ENCODE data around the gene CDC42EP5. TPM values are rescaled to one million over a fixed set of nuclear protein-coding genes. Genes with fewer than 3 reads are reported as not detected.

The CDC42EP5 gene
- polyA plus RNA-seq, 1 donor, result 32.7 TPM

GRCh38 chr19:54425382-54425723 is 47.7 kb downstream of the CDC42EP5 start:
- no peak for DNase-seq

DNA sequence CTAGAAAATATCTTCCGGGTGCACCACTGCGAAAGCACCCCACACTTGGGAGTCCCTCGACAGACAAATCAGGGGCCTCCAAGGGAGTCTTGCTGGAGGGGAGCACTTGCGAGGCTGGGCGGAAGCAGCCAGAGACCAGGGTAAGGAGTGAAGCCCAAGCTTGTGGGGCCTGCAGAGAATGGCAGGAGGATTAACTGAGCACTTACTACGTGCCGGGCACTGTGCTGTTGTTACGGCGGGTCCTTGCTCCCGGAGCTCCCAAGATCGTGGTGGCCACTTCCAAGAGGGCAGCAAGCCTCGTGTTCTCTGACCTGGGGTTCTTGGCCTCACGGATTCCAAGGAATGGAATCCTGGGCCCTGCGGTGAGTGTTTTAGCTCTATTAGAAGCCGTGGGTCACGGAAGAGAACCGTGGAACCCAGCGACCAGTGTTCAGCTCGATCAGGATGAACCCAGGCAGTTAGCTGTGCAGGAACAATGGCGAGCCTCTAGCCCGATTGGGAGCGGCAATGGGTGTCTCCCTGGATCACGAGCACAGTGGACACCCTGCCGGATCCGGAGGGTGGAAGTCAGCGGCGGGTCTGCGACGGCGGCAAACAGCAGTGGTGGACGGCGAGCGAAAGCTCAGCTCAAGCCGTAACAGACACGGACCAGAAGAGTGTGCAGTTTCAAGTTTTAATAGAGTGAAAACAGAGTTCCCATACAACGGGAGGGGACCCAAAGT is 48.3 kb downstream of the CDC42EP5 start:
- DNase-seq, result no peak

- DNase-seq, result no peak
Observed at GRCh38 chr19:54424201-54424600, 48.9 kb downstream of the CDC42EP5 start.

GRCh38 chr19:54422136-54422535 is 51.0 kb downstream of the CDC42EP5 start:
- no peak for DNase-seq

DNA sequence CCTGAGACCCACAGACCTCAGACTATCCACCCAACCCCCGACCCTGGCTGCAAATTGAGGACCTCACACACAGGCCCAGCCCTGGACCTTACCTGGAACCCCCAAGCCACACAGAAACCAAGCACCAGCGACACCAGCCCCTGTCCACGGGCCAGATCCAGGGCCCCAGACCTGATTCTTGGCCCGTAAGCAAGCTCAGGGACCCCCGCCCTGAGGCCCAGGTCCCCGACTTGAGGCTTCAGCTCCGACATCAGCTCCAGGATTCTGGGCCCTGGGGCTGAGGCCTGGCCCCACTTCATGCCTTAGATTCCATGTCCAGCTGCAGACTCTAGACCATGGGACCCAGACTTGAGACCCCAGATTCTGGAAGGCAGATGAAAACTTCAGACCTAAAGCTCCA is 51.6 kb downstream of the CDC42EP5 start:
- DNase-seq, result no peak

DNA sequence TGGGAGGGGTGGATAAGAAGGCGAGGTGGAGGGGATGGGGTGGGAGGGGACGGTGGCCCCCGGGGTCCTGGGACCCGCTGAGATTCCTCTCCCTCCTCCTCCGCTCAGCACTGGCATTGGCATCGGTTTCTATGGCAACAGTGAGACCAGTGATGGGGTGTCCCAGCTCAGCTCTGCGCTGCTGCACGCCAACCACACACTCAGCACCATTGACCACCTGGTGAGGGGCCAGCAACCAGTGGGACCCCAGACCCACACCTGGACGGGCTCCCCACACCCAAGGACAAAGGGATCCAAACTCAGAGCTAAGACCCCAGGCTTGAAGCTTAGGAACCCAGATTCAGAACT is 52.0 kb downstream of the CDC42EP5 start:
- DNase-seq, result no peak

DNA sequence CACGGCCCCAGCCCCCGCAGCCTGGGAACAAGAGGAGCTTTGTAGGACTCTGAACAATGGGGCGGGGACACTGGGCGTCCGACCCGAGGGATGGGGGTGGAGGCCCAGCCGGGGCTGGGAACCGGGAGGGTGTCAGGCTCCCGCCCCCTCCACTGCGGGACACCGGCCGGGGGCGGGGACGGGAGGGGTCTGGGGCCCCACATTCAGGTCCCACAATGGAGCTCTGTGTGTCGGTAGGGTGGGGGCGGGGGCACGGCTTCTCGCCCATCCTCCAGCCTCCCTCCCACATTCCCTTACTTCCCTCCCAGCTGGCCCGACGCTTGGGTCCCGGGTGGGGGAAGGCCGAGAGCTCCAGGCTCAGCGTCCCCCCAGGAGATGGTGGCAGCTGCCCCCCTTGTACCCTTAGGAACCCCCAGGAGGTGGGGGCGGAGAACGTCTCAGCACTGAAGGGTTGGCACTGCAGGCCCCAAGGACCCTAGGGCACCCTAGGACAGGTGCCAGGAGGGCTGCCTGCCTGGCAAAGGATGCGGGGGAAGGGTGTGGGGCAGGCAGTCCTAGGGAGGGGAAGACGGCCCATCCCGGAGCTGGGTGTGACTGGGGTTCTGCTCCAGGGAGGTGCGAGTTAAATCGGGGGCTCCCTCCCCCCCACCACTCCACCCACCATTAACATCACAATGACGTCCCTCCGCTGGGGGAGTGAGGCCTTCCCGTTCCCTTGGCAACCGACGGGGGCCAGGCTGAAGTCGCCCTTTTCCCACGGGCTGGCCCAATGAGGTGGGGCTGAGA is 52.5 kb downstream of the CDC42EP5 start:
- DNase-seq, result no peak

- no peak for DNase-seq
Observed at GRCh38 chr19:54420068-54420382, 53.1 kb downstream of the CDC42EP5 start.

GRCh38 chr19:54418930-54419800 is 53.9 kb downstream of the CDC42EP5 start:
- no peak for DNase-seq

- no peak for DNase-seq
Observed at GRCh38 chr19:54418030-54418929, 54.8 kb downstream of the CDC42EP5 start.

DNA sequence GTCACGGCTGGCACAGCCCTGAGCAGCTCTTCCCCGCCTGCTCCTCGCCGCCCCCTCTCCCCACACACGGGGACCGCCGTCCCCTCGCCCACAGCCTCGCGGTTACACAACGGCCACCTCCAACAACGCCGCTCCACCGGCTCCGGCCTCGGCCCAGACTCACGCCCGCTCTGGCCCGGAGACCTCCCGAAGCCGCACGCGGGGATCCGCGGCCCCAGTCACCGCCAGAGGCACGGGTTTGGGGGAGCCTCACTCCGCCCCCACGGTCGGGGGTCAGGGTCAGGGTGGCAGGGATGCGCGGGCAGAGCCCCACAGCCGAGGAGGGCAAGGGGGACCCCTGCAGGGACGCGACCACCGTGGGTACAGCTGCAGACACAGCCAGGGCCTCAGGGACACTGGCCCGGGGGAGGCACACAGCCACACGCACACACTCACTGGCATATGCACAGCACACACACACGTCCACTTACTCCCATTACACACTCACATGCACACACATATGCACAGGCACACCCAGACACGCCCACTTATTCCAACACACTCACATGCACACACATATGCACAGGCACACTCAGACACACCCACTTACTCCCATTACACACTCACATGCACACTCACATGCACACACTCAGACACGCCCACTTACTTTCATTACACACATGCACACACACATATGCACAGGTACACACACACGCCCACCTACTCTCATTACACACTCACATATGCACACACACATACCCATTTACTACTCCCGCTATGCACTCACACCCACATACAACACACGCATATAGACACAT is 56.2 kb downstream of the CDC42EP5 start:
- DNase-seq, result no peak

DNA sequence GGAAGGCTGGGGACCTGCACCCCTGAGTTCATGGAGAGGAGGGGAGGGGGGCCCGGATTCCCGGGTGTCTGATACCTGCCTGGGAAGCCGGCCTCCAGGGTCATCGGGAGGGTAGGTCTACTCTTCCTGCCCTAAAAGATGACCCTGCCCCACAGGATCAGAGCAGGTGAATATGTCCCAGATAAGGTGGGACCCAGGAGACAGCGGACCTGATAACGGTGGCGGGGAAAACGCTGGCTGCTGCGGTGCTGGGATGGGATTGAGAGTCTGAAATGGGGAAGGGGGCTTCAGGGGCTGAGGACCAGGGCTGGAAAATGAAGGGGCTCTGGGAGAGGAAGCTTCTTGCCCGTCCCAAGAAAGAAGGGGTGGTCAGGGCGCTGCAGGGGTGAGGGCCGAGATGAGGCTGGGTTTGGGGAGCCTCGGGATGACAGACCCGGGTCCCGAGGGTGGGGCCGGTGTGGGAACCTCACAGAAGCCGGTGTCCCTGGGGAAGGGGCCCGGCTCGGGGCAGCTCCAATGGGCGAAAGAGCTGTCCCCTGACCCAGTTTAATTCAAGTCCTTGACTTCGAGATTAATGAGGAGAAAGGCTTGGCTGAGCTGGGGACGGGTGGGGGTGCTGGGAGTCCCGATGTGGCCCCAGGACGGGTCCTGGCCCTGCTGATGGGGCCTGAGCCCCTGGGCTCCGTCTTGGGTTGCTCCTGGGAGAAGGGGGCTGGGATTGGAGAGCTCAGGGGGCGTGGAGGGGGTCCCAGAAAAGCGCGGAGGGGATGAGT is 57.0 kb downstream of the CDC42EP5 start:
- DNase-seq, result no peak

DNA sequence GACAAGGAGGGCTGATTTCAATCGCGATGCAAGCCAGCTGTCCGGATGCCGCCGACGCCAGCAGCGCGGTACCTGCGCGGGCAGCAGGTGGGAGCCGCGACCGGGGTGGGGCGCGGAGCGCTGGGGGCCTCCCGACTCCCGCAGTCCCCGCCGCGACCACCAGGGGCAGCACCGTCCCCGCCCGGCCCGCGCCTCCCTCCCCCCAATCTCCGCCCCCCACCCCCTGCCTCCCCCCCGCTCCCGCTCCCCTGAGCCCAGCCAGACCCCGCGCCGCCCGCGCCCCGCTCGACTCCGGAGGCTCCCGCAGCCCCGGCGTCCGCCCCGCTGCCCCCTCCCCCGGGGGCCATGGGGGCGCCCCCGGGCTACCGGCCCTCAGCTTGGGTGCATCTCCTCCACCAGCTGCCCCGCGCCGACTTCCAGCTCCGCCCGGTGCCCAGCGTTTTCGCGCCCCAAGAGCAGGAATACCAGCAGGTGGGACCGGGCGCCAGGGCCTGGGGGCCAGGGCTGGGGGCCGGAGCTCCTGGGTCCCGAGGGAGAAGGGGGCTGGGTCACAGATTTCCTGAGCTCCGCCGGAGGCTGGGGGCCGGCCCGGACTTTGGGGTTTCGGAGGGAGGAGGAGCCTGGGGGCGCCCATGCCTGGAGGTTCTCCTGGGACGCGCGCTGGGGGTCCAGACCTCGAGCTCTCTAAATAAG is 57.7 kb downstream of the CDC42EP5 start, which contains the start of gene TTYH1:
TTYH1 (plus strand) TSS at position 257 of the 693 bp plus-strand sequence; CDS start at position 346, 89 bp downstream.
- no peak for DNase-seq

Other genes with a start within 250 kb of the CDC42EP5 start
- 2.0 TPM for gene LILRA6, start 230.5 kb downstream of the CDC42EP5 start, polyA plus RNA-seq (ENCODE audit: insufficient read length)
- 7.1 TPM for gene LILRB5, start 216.0 kb downstream of the CDC42EP5 start, polyA plus RNA-seq (ENCODE audit: insufficient read length)
- 2.7 TPM for gene LILRB2, start 192.2 kb downstream of the CDC42EP5 start, polyA plus RNA-seq (ENCODE audit: insufficient read length)
- 0.56 TPM for gene LILRA5, start 160.1 kb downstream of the CDC42EP5 start, polyA plus RNA-seq (ENCODE audit: insufficient read length)
- 0.14 TPM for gene LILRA4, start 134.1 kb downstream of the CDC42EP5 start, polyA plus RNA-seq (ENCODE audit: insufficient read length)
- gene LAIR1, start 108.4 kb downstream of the CDC42EP5 start, polyA plus RNA-seq (ENCODE audit: insufficient read length), result 10.0 TPM
- 3.2 TPM for gene TTYH1, start 57.8 kb downstream of the CDC42EP5 start, polyA plus RNA-seq (ENCODE audit: insufficient read length)
- gene LENG8, start 24.1 kb downstream of the CDC42EP5 start, polyA plus RNA-seq (ENCODE audit: insufficient read length), result 121 TPM
- 2.2 TPM for gene LENG9, start 9.5 kb downstream of the CDC42EP5 start, polyA plus RNA-seq (ENCODE audit: insufficient read length)
- gene LAIR2, start 29.5 kb upstream of the CDC42EP5 start, polyA plus RNA-seq (ENCODE audit: insufficient read length), result not detected
- 0.74 TPM for gene LILRA2, start 100.5 kb upstream of the CDC42EP5 start, polyA plus RNA-seq (ENCODE audit: insufficient read length)
- 0.56 TPM for gene LILRA1, start 120.3 kb upstream of the CDC42EP5 start, polyA plus RNA-seq (ENCODE audit: insufficient read length)
- 2.0 TPM for gene LILRB1, start 157.2 kb upstream of the CDC42EP5 start, polyA plus RNA-seq (ENCODE audit: insufficient read length)
- gene LILRB4, start 189.7 kb upstream of the CDC42EP5 start, polyA plus RNA-seq (ENCODE audit: insufficient read length), result 1.3 TPM

All from hindlimb muscle (tissue), 1 donor.